SK-N-SH (cell line): ENCODE data around the gene EP400. TPM values are rescaled to one million over a fixed set of nuclear protein-coding genes. Genes with fewer than 3 reads are reported as not detected.

Experiments
- CTCF ChIA-PET: fragments of 300-600, 350-600 bp; formaldehyde crosslinking; extraction: SDS; loops from one replicate; lab custom pipeline; 2021; lab: Yijun Ruan, JAX
- POLR2A ChIA-PET: fragments of 350-600 bp; sonication (Branson Sonifier 250); formaldehyde crosslinking; extraction: SDS; loops from one replicate; lab custom pipeline; 2020; ENCODE audit warnings: antibody characterized with exemption, inconsistent platforms; lab: Yijun Ruan, JAX
- DNase-seq: peaks from one replicate; pipeline ENCODE4 v3.0.0; 2012
- H2AFZ ChIP-seq: fragments of 200-600 bp; sonication (generic); 2 replicates; pipeline ENCODE4 v1.8.1; 2016; ENCODE audit warnings: antibody characterized with exemption, mild to moderate bottlenecking, low read depth
- H3F3A ChIP-seq: fragments of 200-600 bp; sonication (generic); replicated peaks from 2 replicates; pipeline ENCODE3; 2016; ENCODE audit warnings: antibody characterized with exemption, mild to moderate bottlenecking; ENCODE audit not compliant: insufficient read depth
- H3K27ac ChIP-seq, 2 experiments: fragments of 200-500 bp in 1 of 2; fragments of 200-600 bp in 1 of 2; sonication (Bioruptor generic) in 1 of 2; sonication (generic), shearing (Covaris generic) in 1 of 2; 2 replicates each; pipeline versions ENCODE4 v1.5.1 to v1.6.1; 2014 to 2016; ENCODE audit warnings: low read depth in 2 of 2, inconsistent platforms in 1 of 2, low read length in 1 of 2, mild to moderate bottlenecking in 1 of 2, mixed read lengths in 1 of 2
- H3K27me3 ChIP-seq: fragments of 200-600 bp; sonication (generic), shearing (Covaris generic); 2 replicates; pipeline ENCODE4 v1.6.1; 2016; ENCODE audit warnings: mixed run types; ENCODE audit not compliant: insufficient read depth
- H3K36me3 ChIP-seq, 2 experiments: fragments of 200-500 bp in 1 of 2; fragments of 200-600 bp in 1 of 2; sonication (Bioruptor generic) in 1 of 2; sonication (generic) in 1 of 2; replicated peaks in 1 of 2; 2 replicates each; pipeline versions ENCODE3 to v1.5.1; 2014 to 2016; ENCODE audit warnings: low read length in 1 of 2, mild to moderate bottlenecking in 1 of 2; ENCODE audit not compliant: insufficient read depth in 2 of 2, control insufficient read depth in 1 of 2
- H3K4me1 ChIP-seq, 2 experiments: fragments of 200-500 bp in 1 of 2; fragments of 200-600 bp in 1 of 2; sonication (Bioruptor generic) in 1 of 2; sonication (generic), shearing (Covaris generic) in 1 of 2; 2 replicates each; pipeline versions ENCODE4 v1.5.1 to v1.6.1; 2014 to 2016; ENCODE audit warnings: low read depth in 1 of 2, low read length in 1 of 2, mixed run types in 1 of 2; ENCODE audit not compliant: insufficient read depth in 2 of 2, control insufficient read depth in 1 of 2
- H3K4me2 ChIP-seq: fragments of 200-600 bp; sonication (generic), shearing (Covaris generic); 2 replicates; pipeline ENCODE4 v1.6.1; 2017; ENCODE audit warnings: mixed run types
- H3K4me3 ChIP-seq, 2 experiments: fragments of 200-500 bp in 1 of 2; fragments of 200-600 bp in 1 of 2; sonication (Bioruptor generic) in 1 of 2; sonication (generic), shearing (Covaris generic) in 1 of 2; 2 replicates each; pipeline versions ENCODE4 v1.5.1 to v1.8.1; 2014 to 2016; ENCODE audit warnings: low read depth in 2 of 2, inconsistent platforms in 1 of 2, low read length in 1 of 2, mild to moderate bottlenecking in 1 of 2, mixed read lengths in 1 of 2, moderate library complexity in 1 of 2
- H3K79me2 ChIP-seq: fragments of 200-600 bp; sonication (generic); 2 replicates; pipeline ENCODE4 v1.8.1; 2017; ENCODE audit warnings: mild to moderate bottlenecking; ENCODE audit not compliant: insufficient read depth
- H3K9ac ChIP-seq: fragments of 200-600 bp; sonication (generic); 2 replicates; pipeline ENCODE4 v1.6.1; 2017; ENCODE audit warnings: mixed run types
- H3K9me2 ChIP-seq: fragments of 200-600 bp; sonication (generic); 2 replicates; pipeline ENCODE4 v1.6.1; 2017; ENCODE audit warnings: mixed run types
- H3K9me3 ChIP-seq: fragments of 200-600 bp; sonication (generic); 2 replicates; pipeline ENCODE4 v1.6.1; 2017; ENCODE audit warnings: mixed run types, mild to moderate bottlenecking, moderate library complexity
- H4K20me1 ChIP-seq: fragments of 200-600 bp; sonication (generic); 2 replicates; pipeline ENCODE4 v1.6.1; 2017; ENCODE audit warnings: mild to moderate bottlenecking, mixed run types; ENCODE audit not compliant: insufficient read depth
- CTCF ChIP-seq: fragments of 200-600 bp; sonication (generic); IDR thresholded peaks from 2 replicates; pipeline ENCODE4 v1.6.1; 2017; ENCODE audit warnings: antibody characterized with exemption, mild to moderate bottlenecking, moderate library complexity
- ELF1 ChIP-seq: IDR thresholded peaks from 2 replicates; pipeline ENCODE4 v1.4.0; 2012
- EZH2phosphoT487 ChIP-seq: fragments of 200-600 bp; sonication (generic); IDR thresholded peaks from 2 replicates; pipeline ENCODE4 v1.6.1; 2017; ENCODE audit warnings: low read depth, mixed run types, mild to moderate bottlenecking, antibody characterized with exemption, moderate library complexity, borderline replicate concordance
- FOXM1 ChIP-seq: IDR thresholded peaks from 2 replicates; pipeline ENCODE4 v1.4.0; 2012; ENCODE audit warnings: low read depth, mild to moderate bottlenecking
- GATA2 ChIP-seq: sonication (generic); formaldehyde crosslinking; IDR thresholded peaks from 2 replicates; pipeline ENCODE4 v1.5.0; 2020; ENCODE audit warnings: mild to moderate bottlenecking, missing genetic modification reagents
- JUND ChIP-seq: IDR thresholded peaks from 2 replicates; pipeline ENCODE4 v1.4.0; 2012
- NRF1 ChIP-seq: IDR thresholded peaks from 2 replicates; pipeline ENCODE4 v1.6.1; 2012; ENCODE audit warnings: low read depth, mild to moderate bottlenecking, low read length
- POLR2AphosphoS5 ChIP-seq: IDR thresholded peaks from 2 replicates; pipeline ENCODE4 v1.6.1; 2012; ENCODE audit warnings: low read depth, low read length
- RAD21 ChIP-seq: IDR thresholded peaks from 2 replicates; pipeline ENCODE4 v1.6.1; 2012; ENCODE audit warnings: mild to moderate bottlenecking, low read length
- RCOR1 ChIP-seq: fragments of 150-350 bp; IDR thresholded peaks from 2 replicates; pipeline ENCODE4 v1.6.1; 2017; ENCODE audit warnings: antibody characterized with exemption, low read length
- RXRA ChIP-seq: IDR thresholded peaks from 2 replicates; pipeline ENCODE4 v1.4.0; 2012; ENCODE audit warnings: low read depth, mild to moderate bottlenecking, borderline replicate concordance
- SIN3A ChIP-seq: IDR thresholded peaks from 2 replicates; pipeline ENCODE4 v1.6.1; 2012; ENCODE audit warnings: low read depth, mild to moderate bottlenecking, low read length, moderate library complexity, borderline replicate concordance
- SMC3 ChIP-seq: IDR thresholded peaks from 2 replicates; pipeline ENCODE4 v1.6.1; 2012; ENCODE audit warnings: low read depth, low read length, improper control_type of control experiment
- TAF1 ChIP-seq: IDR thresholded peaks from 2 replicates; pipeline ENCODE4 v1.6.1; 2012; ENCODE audit warnings: low read depth, mild to moderate bottlenecking, low read length, moderate library complexity, borderline replicate concordance
- TCF12 ChIP-seq: IDR thresholded peaks from 2 replicates; pipeline ENCODE4 v1.4.0; 2012
- TEAD4 ChIP-seq: IDR thresholded peaks from 2 replicates; pipeline ENCODE4 v1.4.0; 2012; ENCODE audit warnings: mild to moderate bottlenecking, borderline replicate concordance; ENCODE audit not compliant: insufficient read depth
- YY1 ChIP-seq: IDR thresholded peaks from 2 replicates; pipeline ENCODE4 v1.4.0; 2012; ENCODE audit warnings: low read depth, mild to moderate bottlenecking
- WGBS: methylation state at CpG from one replicate; pipeline ENCODE4 v1.1.6; 2017; ENCODE audit warnings: low lambda C conversion rate; 5-methylcytosine and 5-hydroxymethylcytosine counted together
- polyA plus RNA-seq, 3 experiments: library from polyadenylated mRNA; depleted of rRNA; stranded (reverse); fragments of >200 nt; gene quantifications; 2 replicates each; pipeline ENCODE4 v1.2.3, GENCODE V29; 2012
- TF ChIP-seq, protein P1 (sequence below): IDR thresholded peaks from 2 replicates; pipeline ENCODE4 v1.4.0; 2012; ENCODE audit warnings: low read depth
- TF ChIP-seq, protein P2 (sequence below): IDR thresholded peaks from 2 replicates; pipeline ENCODE4; 2012
- TF ChIP-seq, protein P3 (sequence below): IDR thresholded peaks from 2 replicates; pipeline ENCODE4 v1.4.0; 2012; ENCODE audit warnings: low read depth, borderline replicate concordance
- TF ChIP-seq, protein P4 (sequence below): fragments of 150-350 bp; IDR thresholded peaks from 2 replicates; pipeline ENCODE4 v1.6.1; 2017; ENCODE audit warnings: antibody characterized with exemption, low read length, low read depth, borderline replicate concordance

EP400 gene
- polyA plus RNA-seq, 1 of the 3 experiments (the other 2 are of a cell fraction) = 7.0 TPM

DNA sequence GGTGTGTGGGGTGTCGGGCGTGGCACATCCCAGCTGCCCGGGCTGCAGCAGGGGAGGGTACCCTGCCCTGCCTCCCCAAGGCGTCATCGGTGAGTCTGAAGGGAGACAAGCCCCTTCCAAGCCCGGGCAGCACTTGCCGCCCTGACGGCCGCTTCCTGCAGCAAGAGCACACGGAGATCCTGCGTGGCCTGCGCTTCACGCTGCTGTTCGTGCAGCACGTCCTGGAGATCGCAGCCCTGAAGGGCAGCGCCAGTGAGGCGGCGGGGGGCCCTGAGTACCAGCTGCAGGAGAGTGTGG lies 30.7 kb upstream of the EP400 start (continued):
- TF ChIP-seq TAF1 (no peak), TEAD4 (no peak), TCF12 (no peak), SMC3 (no peak), CTCF (no peak), EZH2phosphoT487 (no peak)
- TF ChIP-seq, protein P1, sequence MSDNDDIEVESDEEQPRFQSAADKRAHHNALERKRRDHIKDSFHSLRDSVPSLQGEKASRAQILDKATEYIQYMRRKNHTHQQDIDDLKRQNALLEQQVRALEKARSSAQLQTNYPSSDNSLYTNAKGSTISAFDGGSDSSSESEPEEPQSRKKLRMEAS = no peak
- TF ChIP-seq, protein P2, sequence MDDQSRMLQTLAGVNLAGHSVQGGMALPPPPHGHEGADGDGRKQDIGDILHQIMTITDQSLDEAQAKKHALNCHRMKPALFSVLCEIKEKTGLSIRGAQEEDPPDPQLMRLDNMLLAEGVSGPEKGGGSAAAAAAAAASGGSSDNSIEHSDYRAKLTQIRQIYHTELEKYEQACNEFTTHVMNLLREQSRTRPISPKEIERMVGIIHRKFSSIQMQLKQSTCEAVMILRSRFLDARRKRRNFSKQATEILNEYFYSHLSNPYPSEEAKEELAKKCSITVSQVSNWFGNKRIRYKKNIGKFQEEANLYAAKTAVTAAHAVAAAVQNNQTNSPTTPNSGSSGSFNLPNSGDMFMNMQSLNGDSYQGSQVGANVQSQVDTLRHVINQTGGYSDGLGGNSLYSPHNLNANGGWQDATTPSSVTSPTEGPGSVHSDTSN = no peak
- TF ChIP-seq, all 33 proteins: peak for 0

DNA sequence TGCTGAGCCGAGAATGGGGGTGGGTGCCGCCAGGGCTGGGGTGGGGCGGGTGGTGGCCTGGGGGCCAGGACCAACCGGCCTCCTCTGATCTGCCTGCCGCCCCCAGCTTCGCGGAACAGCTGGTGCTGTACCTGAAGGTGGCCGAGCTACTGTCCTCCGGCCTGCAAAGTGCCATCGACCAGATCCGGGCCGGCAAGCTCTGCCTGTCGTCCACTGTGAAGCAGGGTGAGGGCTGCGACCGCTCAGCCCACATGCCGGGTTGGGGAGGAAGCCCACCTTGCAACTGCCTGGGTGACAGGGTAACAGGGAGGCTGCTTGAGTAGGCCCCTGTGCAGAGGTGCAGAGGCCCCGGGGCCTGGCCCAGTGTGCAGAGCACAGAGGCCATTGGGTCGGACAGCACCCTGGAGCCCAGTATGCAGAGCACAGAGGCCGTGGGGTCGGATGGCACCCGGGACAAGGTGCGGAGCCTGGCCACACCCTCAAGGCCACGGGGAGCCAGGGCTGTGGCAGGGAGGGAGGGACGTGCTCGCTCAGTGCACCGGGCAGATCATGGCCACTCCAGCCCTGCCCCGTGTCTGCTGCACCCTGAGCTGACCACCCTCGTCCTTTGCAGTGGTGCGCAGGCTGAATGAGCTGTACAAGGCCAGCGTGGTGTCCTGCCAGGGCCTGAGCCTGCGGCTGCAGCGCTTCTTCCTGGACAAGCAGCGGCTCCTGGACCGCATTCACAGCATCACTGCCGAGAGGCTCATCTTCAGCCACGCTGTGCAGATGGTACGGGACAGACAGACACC lies 30.2 kb upstream of the EP400 start:
- Histone ChIP-seq H3K27ac (no peak overlapping the region), H3K9me2 (no peaks in the 10 kb centered on the region), H3K27me3 (no peaks in the 10 kb centered on the region), H3K9ac (no peak overlapping the region), H3K79me2 (no peaks in the 10 kb centered on the region), H3K4me3 (no peak overlapping the region), H2AFZ (no peak overlapping the region), H3K36me3 (peaks cover 2 to 52% of the 10 kb centered on the region in 2 experiments), H3K9me3 (no peaks in the 10 kb centered on the region), H3K4me1 (no peaks in the 10 kb centered on the region; a peak in 1 of 4 replicates), H3F3A (peaks cover 3% of the 10 kb centered on the region), H4K20me1 (no peaks in the 10 kb centered on the region), H3K4me2 (no peak overlapping the region)
- ChIA-PET POLR2A (no interaction called here), CTCF (interaction anchor here (0.5 kb wide), 1 partner anchor 162 kb away, joined by 3 read pairs; no protein-coding TSS in a partner anchor)
- 96% methylated on average over 14 of the region's 37 CpGs for WGBS
- TF ChIP-seq RXRA = no peak
- no peak for TF ChIP-seq RCOR1
- DNase-seq = no peak

GRCh38 chr12:131920157-131920508 lies 29.6 kb upstream of the EP400 start:
- Histone ChIP-seq H3K9me2 (no peaks in the 10 kb centered on the region), H3K9me3 (no peaks in the 10 kb centered on the region), H3K9ac (no peak overlapping the region), H3K4me3 (no peak overlapping the region), H3F3A (peaks cover 3% of the 10 kb centered on the region), H3K27ac (no peak overlapping the region), H2AFZ (no peak overlapping the region), H3K79me2 (no peaks in the 10 kb centered on the region), H3K4me2 (no peak overlapping the region), H3K27me3 (no peaks in the 10 kb centered on the region), H4K20me1 (no peaks in the 10 kb centered on the region), H3K36me3 (peaks cover 0 to 47% of the 10 kb centered on the region in 2 experiments), H3K4me1 (no peaks in the 10 kb centered on the region; a peak in 1 of 4 replicates)
- DNase-seq = no peak
- ChIA-PET CTCF (no interaction called here), POLR2A (no interaction called here)
- 94% methylated on average over 8 of the region's 14 CpGs for WGBS
- TF ChIP-seq, protein P1 = no peak
- TF ChIP-seq YY1 = no peak
- no peak for TF ChIP-seq ELF1
- no peak for TF ChIP-seq POLR2AphosphoS5
- no peak for TF ChIP-seq RAD21
- TF ChIP-seq, protein P2 = no peak
- no peak for TF ChIP-seq JUND
- no peak for TF ChIP-seq SIN3A
- TF ChIP-seq NRF1 = no peak
- no peak for TF ChIP-seq FOXM1
- TF ChIP-seq GATA2 (CRISPR knock-in tag) = no peak
- TF ChIP-seq, protein P3, sequence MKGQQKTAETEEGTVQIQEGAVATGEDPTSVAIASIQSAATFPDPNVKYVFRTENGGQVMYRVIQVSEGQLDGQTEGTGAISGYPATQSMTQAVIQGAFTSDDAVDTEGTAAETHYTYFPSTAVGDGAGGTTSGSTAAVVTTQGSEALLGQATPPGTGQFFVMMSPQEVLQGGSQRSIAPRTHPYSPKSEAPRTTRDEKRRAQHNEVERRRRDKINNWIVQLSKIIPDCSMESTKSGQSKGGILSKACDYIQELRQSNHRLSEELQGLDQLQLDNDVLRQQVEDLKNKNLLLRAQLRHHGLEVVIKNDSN = no peak
- TF ChIP-seq, protein P4, sequence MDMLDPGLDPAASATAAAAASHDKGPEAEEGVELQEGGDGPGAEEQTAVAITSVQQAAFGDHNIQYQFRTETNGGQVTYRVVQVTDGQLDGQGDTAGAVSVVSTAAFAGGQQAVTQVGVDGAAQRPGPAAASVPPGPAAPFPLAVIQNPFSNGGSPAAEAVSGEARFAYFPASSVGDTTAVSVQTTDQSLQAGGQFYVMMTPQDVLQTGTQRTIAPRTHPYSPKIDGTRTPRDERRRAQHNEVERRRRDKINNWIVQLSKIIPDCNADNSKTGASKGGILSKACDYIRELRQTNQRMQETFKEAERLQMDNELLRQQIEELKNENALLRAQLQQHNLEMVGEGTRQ = no peak
